GM12801 (cell line): ENCODE data around the gene TSPAN18.

Experiments used
- TF ChIP-seq, protein P1 (sequence below): IDR thresholded peaks from one replicate; pipeline ENCODE4 v1.5.1; 2011; ENCODE audit warnings: control low read depth; ENCODE audit not compliant: insufficient read length; ENCODE audit errors: extremely low read depth

The TSPAN18 gene

DNA sequence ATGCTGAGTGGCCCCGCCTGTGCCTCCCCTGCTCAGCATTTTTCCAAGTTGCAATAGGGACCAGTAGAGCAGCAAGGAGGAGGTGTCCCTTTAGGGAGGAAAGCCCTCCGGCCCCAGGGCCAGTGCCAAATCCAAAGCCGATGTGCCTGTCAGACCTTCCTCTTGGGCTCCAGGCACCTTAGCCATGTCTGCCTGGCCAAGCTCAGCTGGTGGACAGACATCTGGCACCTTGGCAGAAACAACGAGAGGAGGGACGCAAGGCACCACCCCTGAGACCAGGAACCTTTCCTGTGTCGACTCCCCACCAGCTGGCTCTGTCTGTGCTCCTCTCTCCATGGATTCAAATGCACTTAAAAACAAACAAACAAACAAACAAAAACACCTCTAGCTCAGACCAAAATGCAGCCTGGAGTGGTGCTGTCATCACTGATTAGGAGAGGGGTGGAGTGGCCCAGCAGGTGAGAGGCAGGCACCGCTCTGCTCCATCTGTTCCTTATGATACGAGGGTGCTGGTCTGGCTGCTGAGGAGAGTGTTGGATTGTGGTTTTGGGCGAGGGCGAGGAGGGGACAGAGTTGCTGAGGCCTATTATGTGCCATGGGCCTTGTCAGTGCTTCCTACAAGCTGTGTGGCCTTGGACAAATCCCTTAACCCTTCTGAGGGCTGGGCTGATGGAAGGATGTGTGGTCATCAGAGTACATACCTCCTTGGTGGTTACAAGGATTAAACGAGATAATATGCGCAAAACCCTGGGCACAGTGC, 177.7 kb downstream of the TSPAN18 start:
- TF ChIP-seq, protein P1, sequence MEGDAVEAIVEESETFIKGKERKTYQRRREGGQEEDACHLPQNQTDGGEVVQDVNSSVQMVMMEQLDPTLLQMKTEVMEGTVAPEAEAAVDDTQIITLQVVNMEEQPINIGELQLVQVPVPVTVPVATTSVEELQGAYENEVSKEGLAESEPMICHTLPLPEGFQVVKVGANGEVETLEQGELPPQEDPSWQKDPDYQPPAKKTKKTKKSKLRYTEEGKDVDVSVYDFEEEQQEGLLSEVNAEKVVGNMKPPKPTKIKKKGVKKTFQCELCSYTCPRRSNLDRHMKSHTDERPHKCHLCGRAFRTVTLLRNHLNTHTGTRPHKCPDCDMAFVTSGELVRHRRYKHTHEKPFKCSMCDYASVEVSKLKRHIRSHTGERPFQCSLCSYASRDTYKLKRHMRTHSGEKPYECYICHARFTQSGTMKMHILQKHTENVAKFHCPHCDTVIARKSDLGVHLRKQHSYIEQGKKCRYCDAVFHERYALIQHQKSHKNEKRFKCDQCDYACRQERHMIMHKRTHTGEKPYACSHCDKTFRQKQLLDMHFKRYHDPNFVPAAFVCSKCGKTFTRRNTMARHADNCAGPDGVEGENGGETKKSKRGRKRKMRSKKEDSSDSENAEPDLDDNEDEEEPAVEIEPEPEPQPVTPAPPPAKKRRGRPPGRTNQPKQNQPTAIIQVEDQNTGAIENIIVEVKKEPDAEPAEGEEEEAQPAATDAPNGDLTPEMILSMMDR, result no peak

DNA sequence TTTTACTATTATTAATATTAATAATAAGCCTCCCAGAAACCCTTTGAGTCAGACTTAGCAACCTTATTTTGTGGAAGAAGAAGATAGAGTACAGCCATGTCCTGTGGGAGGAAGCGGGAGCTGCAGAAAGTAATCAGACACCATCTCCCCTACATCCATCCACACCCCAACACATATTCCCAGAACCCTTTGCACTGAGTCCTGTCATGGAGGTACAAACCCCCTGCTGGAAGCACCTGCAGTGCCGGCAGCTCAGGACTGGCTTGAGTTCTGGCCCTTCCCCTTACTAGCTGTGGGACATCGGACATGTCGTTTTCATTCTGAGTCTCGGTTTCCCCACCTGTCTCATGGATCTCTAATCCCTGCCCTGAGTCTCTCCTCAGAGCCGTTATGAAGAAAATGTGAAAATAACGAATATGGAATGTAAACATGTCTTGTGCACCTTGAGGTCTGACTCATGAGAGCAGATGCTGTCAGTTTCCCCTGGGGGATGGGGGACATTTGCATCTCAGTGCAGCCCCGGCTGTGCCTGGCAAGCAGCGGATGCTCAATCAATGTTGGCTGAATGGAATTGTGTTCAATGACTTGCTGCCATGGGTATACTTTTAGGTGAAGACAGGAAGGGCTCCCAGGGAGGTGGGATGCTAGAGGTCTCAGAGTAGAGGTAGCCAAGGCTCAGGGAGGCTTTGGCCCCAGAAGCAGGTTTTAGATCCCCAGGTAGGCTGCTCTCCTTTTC, 178.5 kb downstream of the TSPAN18 start:
- TF ChIP-seq, protein P1, result no peak

DNA sequence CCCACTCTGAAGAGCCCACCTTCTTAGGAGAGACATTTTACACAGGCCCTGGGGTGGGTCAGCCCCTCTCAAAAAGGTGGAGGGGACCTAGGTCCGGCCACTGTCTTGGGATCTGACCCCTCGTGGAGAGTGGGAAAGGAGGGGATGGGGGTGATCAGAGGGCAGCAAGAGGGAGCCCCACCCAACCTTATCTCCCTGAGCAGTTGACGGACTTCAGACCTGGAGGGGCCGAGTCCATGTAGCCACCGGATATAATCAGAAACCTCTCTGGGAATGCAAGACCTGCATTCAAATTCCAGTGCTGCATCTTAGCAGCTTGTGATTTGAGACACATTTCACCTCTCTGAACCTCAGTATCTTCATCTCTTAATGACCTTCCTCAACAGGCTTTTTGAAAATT, 179.9 kb downstream of the TSPAN18 start:
- TF ChIP-seq, protein P1, result no peak

DNA sequence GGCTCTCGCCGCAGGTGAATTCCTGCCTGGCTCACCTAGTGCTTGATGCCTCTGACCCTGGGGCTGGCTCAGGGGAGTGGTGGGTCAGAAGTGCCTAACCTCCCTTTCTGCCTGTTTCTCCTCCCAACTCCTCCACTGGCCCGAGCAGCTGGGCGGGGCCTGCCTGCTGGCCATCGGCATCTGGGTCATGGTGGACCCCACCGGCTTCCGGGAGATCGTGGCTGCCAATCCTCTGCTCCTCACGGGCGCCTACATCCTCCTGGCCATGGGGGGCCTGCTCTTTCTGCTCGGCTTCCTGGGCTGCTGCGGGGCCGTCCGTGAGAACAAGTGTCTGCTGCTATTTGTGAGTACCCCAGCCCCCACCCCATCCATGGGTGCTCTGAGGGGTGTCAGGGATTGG, 182.8 kb downstream of the TSPAN18 start:
- TF ChIP-seq, protein P1, result no peak

DNA sequence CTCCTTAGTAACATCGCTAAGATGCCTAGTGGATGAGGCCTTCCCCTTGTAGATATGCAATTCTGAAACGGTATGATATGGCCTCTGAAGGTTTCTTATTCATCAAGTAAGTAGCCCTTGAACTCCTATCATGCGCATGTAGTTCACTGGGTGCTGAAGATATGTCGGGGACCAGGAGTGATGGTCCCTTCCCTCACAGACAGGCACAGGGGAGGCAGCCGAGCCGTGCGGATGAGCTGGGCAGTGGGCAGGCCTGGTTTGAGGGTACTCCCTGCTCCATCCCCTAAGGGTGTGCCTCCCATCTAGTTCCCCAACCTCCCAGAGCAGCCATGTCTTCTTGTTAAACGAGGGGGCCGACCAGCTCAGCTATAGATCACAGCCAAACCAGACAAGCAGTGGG, 183.8 kb downstream of the TSPAN18 start:
- TF ChIP-seq, protein P1, result no peak

DNA sequence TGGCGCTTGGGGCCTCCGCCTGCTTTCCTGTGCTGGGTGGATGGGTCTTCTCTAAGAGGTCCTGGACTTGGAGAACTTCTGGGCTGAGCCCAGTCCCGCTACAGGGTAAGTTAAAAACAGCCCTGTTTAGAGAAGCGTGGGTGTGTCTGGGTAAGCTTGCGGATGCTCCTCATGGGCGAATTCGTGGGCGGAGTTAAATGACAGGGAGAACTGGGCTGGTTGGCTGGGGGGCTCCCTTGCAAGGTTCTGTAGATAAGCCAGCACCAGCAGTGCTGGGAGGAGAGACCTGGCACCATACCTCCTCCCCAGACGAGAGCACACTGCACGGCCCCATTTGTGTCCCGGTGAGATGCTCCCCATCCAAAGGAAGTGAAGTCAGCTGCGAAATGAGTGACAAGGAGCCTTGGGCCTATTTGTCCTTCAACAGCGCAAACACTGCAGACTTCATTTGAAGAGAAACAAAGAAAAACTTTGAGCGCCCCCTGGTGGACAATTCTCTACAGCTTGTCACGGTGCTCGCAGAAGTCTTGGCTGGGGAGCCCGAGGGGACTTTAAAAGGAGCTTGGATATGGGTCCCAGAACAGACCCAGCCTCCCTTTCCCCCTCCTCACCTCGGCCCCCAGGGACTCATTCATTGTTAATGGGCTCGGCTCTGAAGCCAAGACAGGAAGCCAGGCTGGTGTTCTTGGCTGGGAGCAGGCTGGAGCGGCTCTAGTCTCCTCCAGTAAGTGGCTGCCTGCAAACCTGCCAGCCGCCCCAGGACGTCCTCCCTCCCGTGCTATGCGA, 184.5 kb downstream of the TSPAN18 start:
- TF ChIP-seq, protein P1, result no peak
